Measurements from ENCODE around the gene NPIPB2. TPM values are rescaled to one million over a fixed set of nuclear protein-coding genes. Genes with fewer than 3 reads are reported as not detected.
"Not testable (repeated sequence)": the region's sequence is repeated elsewhere in the genome, so short reads cannot be mapped to it uniquely, and the experiment has no call there.

NPIPB2 gene
- total RNA-seq, 6 donors from 2014 or later, result 3.6 to 47.1 (median 9.0) TPM

- Histone ChIP-seq H3K36me3 (no peaks in the 10 kb centered on the region), H3K27ac (no peak overlapping the region), H3K4me3 (no peak overlapping the region), H3K27me3 (no peaks in the 10 kb centered on the region), H3K4me1 (peaks cover 0 to 3% (median 0%) of the 10 kb centered on the region in 4 donors), H3K9me3 (no peaks in the 10 kb centered on the region)
- no peak for ATAC-seq (ENCODE audit: low FRiP score in 2 of 2)
- TF ChIP-seq EP300 (IDR thresholded peaks at IDR 0.05), result no peak
- TF ChIP-seq POLR2AphosphoS5 (IDR thresholded peaks at IDR 0.05), result no peak
- no peak for TF ChIP-seq CTCF (IDR thresholded peaks at IDR 0.05)
- TF ChIP-seq POLR2A (IDR thresholded peaks at IDR 0.05), result no peak
- no peak for DNase-seq
- WGBS, 2 donors, result 85 to 86% methylated on average over 5 of the region's 5 CpGs
Measured at GRCh38 chr16:11948819-11949218, 7.0 kb upstream of the NPIPB2 start.

GRCh38 chr16:11946433-11946832 is 4.6 kb upstream of the NPIPB2 start:
- Histone ChIP-seq H3K4me3 (no peak overlapping the region), H3K27me3 (no peaks in the 10 kb centered on the region), H3K27ac (no peak overlapping the region), H3K36me3 (no peaks in the 10 kb centered on the region), H3K4me1 (peaks cover 0 to 3% (median 0%) of the 10 kb centered on the region in 4 donors), H3K9me3 (no peaks in the 10 kb centered on the region)
- DNase-seq, result no peak
- no peak for TF ChIP-seq CTCF (IDR thresholded peaks at IDR 0.05)
- TF ChIP-seq EP300 (IDR thresholded peaks at IDR 0.05), result no peak
- no peak for TF ChIP-seq POLR2A (IDR thresholded peaks at IDR 0.05)
- no peak for TF ChIP-seq POLR2AphosphoS5 (IDR thresholded peaks at IDR 0.05)
- ATAC-seq (ENCODE audit: low FRiP score in 2 of 2), result no peak
- WGBS, 2 donors, result 73 to 88% methylated on average over 3 of the region's 3 CpGs

GRCh38 chr16:11927350-11927749 is 14.5 kb downstream of the NPIPB2 start:
- H3K36me3 ChIP-seq; H3K27me3 ChIP-seq; H3K4me1 ChIP-seq; H3K9me3 ChIP-seq; ATAC-seq (ENCODE audit: low FRiP score in 2 of 2); H3K27ac ChIP-seq; H3K4me3 ChIP-seq; DNase-seq: not testable (repeated sequence)
- 84% methylated on average over 13 of the region's 13 CpGs for WGBS, 2 donors

- not testable (repeated sequence) for H3K27me3 ChIP-seq; H3K9me3 ChIP-seq; H3K4me3 ChIP-seq; DNase-seq; H3K36me3 ChIP-seq; H3K27ac ChIP-seq; H3K4me1 ChIP-seq; ATAC-seq (ENCODE audit: low FRiP score in 2 of 2)
- 70 to 76% methylated on average over 10 of the region's 10 CpGs for WGBS, 2 donors
Measured at GRCh38 chr16:11924046-11924445, 17.8 kb downstream of the NPIPB2 start.

GRCh38 chr16:11916524-11917285 is 25.1 kb downstream of the NPIPB2 start:
- no peaks in the 10 kb centered on the region for H3K36me3 ChIP-seq
- 40 to 51% methylated on average over 13 of the region's 13 CpGs for WGBS, 2 donors
- no peaks in the 10 kb centered on the region for H3K27me3 ChIP-seq
- peak overlapping the region; percentile 90 to 97 (median 95) for H3K27ac ChIP-seq
- H3K4me3 ChIP-seq, result peak overlapping the region; percentile 34 to 97 (median 94)
- no peaks in the 10 kb centered on the region for H3K9me3 ChIP-seq
- ATAC-seq (ENCODE audit: low FRiP score in 2 of 2) (peak; percentile 11 to 75), DNase-seq (peak in 1 of 2 donors; percentile 47)
- no peak for TF ChIP-seq POLR2AphosphoS5 (IDR thresholded peaks at IDR 0.05)
- TF ChIP-seq EP300 (IDR thresholded peaks at IDR 0.05), result peak in 2 of 4 donors; percentile 22 to 69
- H3K4me1 ChIP-seq, result peaks cover 22 to 33% (median 26%) of the 10 kb centered on the region in 4 donors

GRCh38 chr16:11915644-11916523 is 26.0 kb downstream of the NPIPB2 start, which contains the start of gene GSPT1:
Gene GSPT1, minus strand, starts transcription at chr16:11915956. Its CDS starts 236 bp downstream, at chr16:11915720.
- Histone ChIP-seq H3K9me3 (no peaks in the 10 kb centered on the region), H3K27ac (peak within 1 kb of the TSS; percentile 90 to 97 (median 95)), H3K4me3 (peak within 1 kb of the TSS; percentile 78 to 97 (median 94)), H3K27me3 (no peaks in the 10 kb centered on the region), H3K36me3 (no peaks in the 10 kb centered on the region), H3K4me1 (peaks cover 24 to 41% (median 31%) of the 10 kb centered on the region in 4 donors)
- DNase-seq, result peak; percentile 99 to 100
- peak; percentile 98 for ATAC-seq (ENCODE audit: low FRiP score in 2 of 2)
- 1 to 8% methylated on average over 6 to 82 of the region's 84 CpGs for whole genome bisulfite sequencing, 2 donors
- TF ChIP-seq EP300 (IDR thresholded peaks at IDR 0.05), result peak in 2 of 4 donors; percentile 67 to 72
- peak in 3 of 4 donors; percentile 71 to 96 (median 80) for TF ChIP-seq POLR2A (IDR thresholded peaks at IDR 0.05)
- TF ChIP-seq POLR2AphosphoS5 (IDR thresholded peaks at IDR 0.05), result peak; percentile 92 to 97
- peak; percentile 5 to 92 (median 64) for TF ChIP-seq CTCF (IDR thresholded peaks at IDR 0.05)
